Hematopoietic multipotent progenitor cell treated with erythropoietin and hydrocortisone succinate and interleukin-3 and kit ligand, for 15 days (in vitro differentiated cells): ENCODE measurements around the gene CD82.
A peak's percentile ranks its signal among the peaks of the same experiment; 100 is the strongest.

Source experiments
- DNase-seq: peaks from one replicate; pipeline ENCODE4 v3.0.0-alpha.2; 2015; ENCODE audit warnings: low spot score

Gene CD82

GRCh38 chr11:44565211-44565952 lies at the start of gene CD82:
CD82 (plus strand) TSS chr11:44565663; CDS start chr11:44594663, 29,000 bp downstream.
- peak; percentile 99 for DNase-seq

- no peak for DNase-seq
Measured at GRCh38 chr11:44516688-44517507, 48.6 kb upstream of the CD82 start.

GRCh38 chr11:44517541-44517940 lies 47.9 kb upstream of the CD82 start:
- no peak for DNase-seq

GRCh38 chr11:44518968-44519550 lies 46.4 kb upstream of the CD82 start:
- no peak for DNase-seq

GRCh38 chr11:44519989-44520737 lies 45.3 kb upstream of the CD82 start:
- DNase-seq, result no peak

- DNase-seq, result no peak
Measured at GRCh38 chr11:44521148-44521547, 44.3 kb upstream of the CD82 start.

- DNase-seq, result no peak
Measured at GRCh38 chr11:44522294-44522693, 43.2 kb upstream of the CD82 start.

- no peak for DNase-seq
Measured at GRCh38 chr11:44524346-44524745, 41.1 kb upstream of the CD82 start.

- no peak for DNase-seq
Measured at GRCh38 chr11:44524751-44525201, 40.7 kb upstream of the CD82 start.

GRCh38 chr11:44525473-44526252 lies 39.8 kb upstream of the CD82 start:
- DNase-seq, result no peak

GRCh38 chr11:44526438-44526837 lies 39.0 kb upstream of the CD82 start:
- DNase-seq, result no peak

GRCh38 chr11:44527476-44527875 lies 38.0 kb upstream of the CD82 start:
- no peak for DNase-seq

- no peak for DNase-seq
Measured at GRCh38 chr11:44528103-44528502, 37.4 kb upstream of the CD82 start.

- DNase-seq, result no peak
Measured at GRCh38 chr11:44528581-44528980, 36.9 kb upstream of the CD82 start.

GRCh38 chr11:44529895-44530412 lies 35.5 kb upstream of the CD82 start:
- DNase-seq, result no peak

GRCh38 chr11:44530413-44531115 lies 34.9 kb upstream of the CD82 start:
- peak; percentile 96 for DNase-seq

- DNase-seq, result peak; percentile 81
Measured at GRCh38 chr11:44531116-44531504, 34.4 kb upstream of the CD82 start.

- DNase-seq, result no peak
Measured at GRCh38 chr11:44531636-44532035, 33.8 kb upstream of the CD82 start.

GRCh38 chr11:44532809-44533208 lies 32.7 kb upstream of the CD82 start:
- DNase-seq, result no peak

- peak; percentile 43 for DNase-seq
Measured at GRCh38 chr11:44533921-44534711, 31.3 kb upstream of the CD82 start.
